Right atrium auricular region (tissue), 2 donors: ENCODE results near the gene FHL1. TPM values are rescaled to one million over a fixed set of nuclear protein-coding genes. Genes with fewer than 3 reads are reported as not detected.

Experiments used
- DNase-seq: peaks from one replicate; pipeline ENCODE4 v3.0.0-alpha.2; 2019; ENCODE audit warnings: low spot score
- H3K27ac ChIP-seq, 2 donors: fragments of 200-600 bp; sonication (generic); 1 replicate in 1 of 2; 2 replicates in 1 of 2; pipeline ENCODE4 v1.5.1; 2016 to 2019
- H3K27me3 ChIP-seq, 2 donors: fragments of 200-600 bp; sonication (generic); one replicate each; pipeline versions ENCODE4 v1.5.1 to v1.6.0; 2017 to 2019
- H3K36me3 ChIP-seq: fragments of 200-600 bp; sonication (generic); one replicate; pipeline ENCODE4 v1.5.1; 2016
- H3K4me1 ChIP-seq, 2 donors: fragments of 200-600 bp; sonication (generic); one replicate each; pipeline versions ENCODE4 v1.5.1 to v1.6.0; 2017 to 2019
- H3K4me3 ChIP-seq, 2 donors: fragments of 200-600 bp; sonication (generic); 1 replicate in 1 of 2; 2 replicates in 1 of 2; pipeline ENCODE4 v1.5.1; 2017 to 2019; ENCODE audit warnings: mild to moderate bottlenecking in 1 of 2, moderate library complexity in 1 of 2
- H3K9me3 ChIP-seq, 2 donors: fragments of 200-600 bp; sonication (generic); one replicate each; pipeline ENCODE4 v1.5.1; 2019
- total RNA-seq, 2 donors: library from RNA; depleted of rRNA; stranded (reverse); fragments of >200 nt; gene quantifications; one replicate each; pipeline ENCODE4 v1.1.0, GENCODE V29; 2016
- TF ChIP-seq, protein P1 (sequence below), 2 donors: fragments of 200-600 bp; sonication (generic); IDR thresholded peaks; one replicate each; pipeline ENCODE4 v1.5.1; 2019; ENCODE audit warnings: antibody characterized with exemption in 2 of 2

FHL1 gene
- total RNA-seq, 2 donors from 2014 or later, result 869 to 2,468 TPM

DNA sequence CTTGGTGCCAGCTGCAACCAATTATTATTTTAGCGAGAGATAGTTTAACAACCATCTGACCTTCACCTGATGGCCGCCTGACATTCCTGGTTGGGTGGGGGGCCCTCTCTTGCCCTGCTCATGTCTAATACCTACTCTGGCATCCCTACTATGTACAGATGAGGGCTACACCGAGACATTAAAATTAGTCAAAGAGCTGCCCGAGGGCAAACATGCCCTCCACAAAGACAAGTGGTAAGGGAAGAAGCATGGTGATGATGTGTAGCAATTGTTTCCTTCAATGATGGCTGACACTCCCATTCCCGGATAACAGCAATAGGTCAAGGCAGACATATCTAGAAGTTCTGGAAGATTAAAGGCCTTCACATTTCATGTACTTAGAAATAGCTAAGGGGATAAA lies 54.3 kb downstream of the FHL1 start:
- H3K4me3 ChIP-seq, result peak overlapping the region in 1 of 2 donors; percentile 40
- DNase-seq, result no peak
- peaks cover 0 to 46% of the 10 kb centered on the region in 2 donors for H3K4me1 ChIP-seq
- no peaks in the 10 kb centered on the region for H3K9me3 ChIP-seq
- peaks cover 35% of the 10 kb centered on the region for H3K36me3 ChIP-seq
- H3K27me3 ChIP-seq, result no peaks in the 10 kb centered on the region
- TF ChIP-seq, protein P1, sequence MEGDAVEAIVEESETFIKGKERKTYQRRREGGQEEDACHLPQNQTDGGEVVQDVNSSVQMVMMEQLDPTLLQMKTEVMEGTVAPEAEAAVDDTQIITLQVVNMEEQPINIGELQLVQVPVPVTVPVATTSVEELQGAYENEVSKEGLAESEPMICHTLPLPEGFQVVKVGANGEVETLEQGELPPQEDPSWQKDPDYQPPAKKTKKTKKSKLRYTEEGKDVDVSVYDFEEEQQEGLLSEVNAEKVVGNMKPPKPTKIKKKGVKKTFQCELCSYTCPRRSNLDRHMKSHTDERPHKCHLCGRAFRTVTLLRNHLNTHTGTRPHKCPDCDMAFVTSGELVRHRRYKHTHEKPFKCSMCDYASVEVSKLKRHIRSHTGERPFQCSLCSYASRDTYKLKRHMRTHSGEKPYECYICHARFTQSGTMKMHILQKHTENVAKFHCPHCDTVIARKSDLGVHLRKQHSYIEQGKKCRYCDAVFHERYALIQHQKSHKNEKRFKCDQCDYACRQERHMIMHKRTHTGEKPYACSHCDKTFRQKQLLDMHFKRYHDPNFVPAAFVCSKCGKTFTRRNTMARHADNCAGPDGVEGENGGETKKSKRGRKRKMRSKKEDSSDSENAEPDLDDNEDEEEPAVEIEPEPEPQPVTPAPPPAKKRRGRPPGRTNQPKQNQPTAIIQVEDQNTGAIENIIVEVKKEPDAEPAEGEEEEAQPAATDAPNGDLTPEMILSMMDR (IDR thresholded peaks at IDR 0.05), result no peak
- H3K27ac ChIP-seq, result peak overlapping the region; percentile 40 to 84

DNA sequence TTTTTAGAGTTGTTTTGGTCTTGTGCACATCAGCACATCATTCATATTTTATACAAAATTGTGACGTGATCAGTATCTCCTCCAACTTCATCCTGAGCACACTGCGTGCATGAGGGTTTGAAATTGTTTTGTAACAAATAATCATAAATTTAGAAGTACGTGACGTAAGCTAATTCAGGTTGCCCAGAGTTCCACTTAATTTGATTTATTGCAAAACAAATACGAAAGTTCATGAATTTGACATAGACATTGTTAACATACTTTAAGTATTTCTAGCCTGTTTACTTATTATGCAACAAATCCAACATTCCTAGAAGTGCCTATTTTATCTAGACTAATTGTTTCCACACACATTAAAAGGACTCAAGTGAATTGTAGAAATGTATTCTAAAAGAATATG lies 55.6 kb downstream of the FHL1 start:
- H3K36me3 ChIP-seq, result peaks cover 48% of the 10 kb centered on the region
- DNase-seq, result no peak
- no peak overlapping the region for H3K4me3 ChIP-seq
- H3K4me1 ChIP-seq, result peaks cover 0 to 49% of the 10 kb centered on the region in 2 donors
- no peaks in the 10 kb centered on the region for H3K27me3 ChIP-seq
- H3K9me3 ChIP-seq, result no peaks in the 10 kb centered on the region
- H3K27ac ChIP-seq, result peak overlapping the region; percentile 66 to 84
- TF ChIP-seq, protein P1 (IDR thresholded peaks at IDR 0.05), result no peak

DNA sequence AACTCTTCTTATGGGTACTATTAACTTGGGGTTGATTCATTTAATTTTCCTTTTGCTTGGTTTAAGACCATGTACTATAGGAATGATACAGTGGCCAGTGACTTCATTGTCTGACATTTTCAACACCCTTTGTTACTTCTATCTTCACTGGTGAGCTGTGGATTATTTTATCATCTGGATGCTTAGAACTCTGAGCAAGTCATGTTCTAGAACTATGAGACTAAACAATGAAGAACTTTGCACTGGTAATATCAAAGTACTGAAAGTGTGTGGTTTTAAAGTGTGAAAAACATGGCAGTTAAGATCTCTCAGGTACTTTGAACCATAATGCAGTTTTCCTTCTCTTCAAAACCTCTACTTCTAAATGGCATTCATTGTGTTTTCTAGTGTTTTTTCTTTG lies 56.1 kb downstream of the FHL1 start:
- Histone ChIP-seq H3K4me3 (no peak overlapping the region), H3K27me3 (no peaks in the 10 kb centered on the region), H3K27ac (peak overlapping the region; percentile 66 to 75), H3K4me1 (peaks cover 0 to 55% of the 10 kb centered on the region in 2 donors), H3K9me3 (no peaks in the 10 kb centered on the region), H3K36me3 (peaks cover 48% of the 10 kb centered on the region)
- TF ChIP-seq, protein P1 (IDR thresholded peaks at IDR 0.05), result no peak
- no peak for DNase-seq

DNA sequence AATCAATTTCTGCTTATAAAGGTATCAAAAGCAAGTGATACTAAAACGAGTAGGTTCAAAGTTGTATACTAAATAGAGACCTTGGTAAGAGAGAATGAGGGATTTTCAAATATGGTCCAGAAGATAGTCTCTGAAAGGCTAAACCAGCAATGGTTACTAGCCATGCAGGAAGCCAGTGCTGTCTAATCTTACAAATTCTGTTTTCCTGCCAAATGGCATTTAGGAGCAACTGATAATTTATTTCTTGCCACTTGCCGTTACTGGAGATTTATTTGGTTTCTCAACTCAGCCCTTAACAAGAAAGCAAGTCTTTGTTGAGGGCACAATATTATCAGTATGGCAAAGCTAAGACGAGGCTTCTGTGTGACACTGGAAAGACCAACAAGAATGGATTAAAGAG lies 56.6 kb downstream of the FHL1 start:
- no peaks in the 10 kb centered on the region for H3K27me3 ChIP-seq
- H3K27ac ChIP-seq, result peak overlapping the region; percentile 66 to 75
- peaks cover 0 to 60% of the 10 kb centered on the region in 2 donors for H3K4me1 ChIP-seq
- no peaks in the 10 kb centered on the region for H3K9me3 ChIP-seq
- no peak for DNase-seq
- TF ChIP-seq, protein P1 (IDR thresholded peaks at IDR 0.05), result no peak
- peaks cover 46% of the 10 kb centered on the region for H3K36me3 ChIP-seq
- H3K4me3 ChIP-seq, result no peak overlapping the region

DNA sequence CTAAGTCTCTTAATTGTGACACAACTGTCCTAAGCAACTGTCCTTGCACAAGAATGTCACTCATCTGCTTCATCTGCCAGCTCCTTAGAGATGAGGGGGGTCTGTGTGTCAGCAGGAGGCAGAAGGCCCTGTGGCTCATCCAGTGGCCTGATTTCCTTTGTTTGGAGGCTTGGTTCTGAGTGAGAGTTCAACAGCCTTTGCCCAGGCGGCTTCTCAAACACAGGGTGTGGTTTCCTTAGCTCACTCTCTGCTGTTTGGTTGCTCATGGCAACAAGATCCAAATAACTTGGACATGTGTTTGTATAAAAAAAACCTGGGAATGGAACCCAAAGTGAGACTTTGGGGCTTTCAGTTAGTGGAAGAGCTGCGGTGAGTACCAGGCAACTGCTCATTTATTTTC lies 57.2 kb downstream of the FHL1 start:
- DNase-seq, result peak; percentile 81
- peaks cover 46% of the 10 kb centered on the region for H3K36me3 ChIP-seq
- H3K4me1 ChIP-seq, result peaks cover 0 to 66% of the 10 kb centered on the region in 2 donors
- no peaks in the 10 kb centered on the region for H3K9me3 ChIP-seq
- H3K27ac ChIP-seq, result peak overlapping the region; percentile 66 to 75
- TF ChIP-seq, protein P1 (IDR thresholded peaks at IDR 0.05), result no peak
- no peaks in the 10 kb centered on the region for H3K27me3 ChIP-seq
- H3K4me3 ChIP-seq, result peak overlapping the region; percentile 13 to 31

DNA sequence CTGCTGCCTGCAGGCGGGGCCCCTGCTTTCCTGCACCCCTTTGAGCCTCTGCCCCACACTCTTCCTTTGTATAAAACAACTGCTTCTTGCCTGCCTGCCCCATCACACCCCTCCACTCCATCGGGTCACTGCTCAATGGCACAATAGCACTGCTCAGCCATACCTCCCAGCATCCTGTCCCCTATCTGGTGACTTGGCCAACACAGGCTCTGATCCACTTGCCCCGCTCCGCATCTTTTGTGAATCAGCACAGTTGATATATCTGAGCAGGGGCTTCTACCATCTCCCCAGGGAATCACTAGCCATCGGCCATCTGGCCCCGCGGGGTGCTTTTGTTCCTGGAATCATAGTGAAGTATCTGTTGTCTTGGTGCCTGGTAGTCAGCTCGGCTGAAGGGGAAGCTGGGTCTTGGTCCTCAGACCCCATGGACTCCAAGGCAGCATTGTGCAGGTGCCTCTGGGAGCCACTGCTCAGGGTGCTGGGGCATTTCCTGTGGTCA lies 58.6 kb downstream of the FHL1 start:
- TF ChIP-seq, protein P1 (IDR thresholded peaks at IDR 0.05), result no peak
- Histone ChIP-seq H3K27me3 (no peaks in the 10 kb centered on the region), H3K4me3 (peak overlapping the region; percentile 13 to 31), H3K36me3 (peaks cover 50% of the 10 kb centered on the region), H3K27ac (peak overlapping the region; percentile 66 to 75), H3K9me3 (no peaks in the 10 kb centered on the region), H3K4me1 (peaks cover 0 to 65% of the 10 kb centered on the region in 2 donors)
- DNase-seq, result no peak
